Activated CD4-positive, alpha-beta T cell treated with anti-CD3 and anti-CD28 coated beads, Interleukin-2, amount 50 U/mL, for 24 hours (primary cell): ENCODE results near the gene OR52A5.
"Not testable (repeated sequence)": the region's sequence is repeated elsewhere in the genome, so short reads cannot be mapped to it uniquely, and the experiment has no call there.

Source experiments
- DNase-seq, 2 donors: peaks; one replicate each; pipeline ENCODE4 v3.0.0-alpha.2; 2020; ENCODE audit warnings: low read depth in 1 of 2, low spot score in 1 of 2

OR52A5 gene

DNA sequence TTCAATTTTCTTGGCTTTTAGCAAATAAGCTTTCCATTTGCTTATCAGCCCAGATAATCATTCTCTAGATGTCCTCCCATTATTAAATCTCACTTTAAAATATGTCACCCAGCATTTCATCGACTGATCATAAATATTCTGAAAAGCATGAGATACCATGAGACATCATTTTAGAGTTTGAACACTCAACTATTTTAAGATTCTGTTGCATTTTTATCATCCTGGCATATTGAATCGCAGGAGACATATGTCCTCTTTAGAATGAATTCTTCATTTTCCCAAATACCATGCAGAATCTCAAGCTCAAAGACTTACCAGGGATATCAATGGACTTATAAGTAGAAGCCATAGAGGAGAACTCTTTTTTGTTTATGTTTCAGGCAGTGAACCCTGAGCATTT, at the start of gene OR52A5:
Gene OR52A5 (minus strand): TSS at position 361 of the 400 bp plus-strand sequence. CDS start 5,714 bp downstream, outside the sequence.
- no peak for DNase-seq

DNA sequence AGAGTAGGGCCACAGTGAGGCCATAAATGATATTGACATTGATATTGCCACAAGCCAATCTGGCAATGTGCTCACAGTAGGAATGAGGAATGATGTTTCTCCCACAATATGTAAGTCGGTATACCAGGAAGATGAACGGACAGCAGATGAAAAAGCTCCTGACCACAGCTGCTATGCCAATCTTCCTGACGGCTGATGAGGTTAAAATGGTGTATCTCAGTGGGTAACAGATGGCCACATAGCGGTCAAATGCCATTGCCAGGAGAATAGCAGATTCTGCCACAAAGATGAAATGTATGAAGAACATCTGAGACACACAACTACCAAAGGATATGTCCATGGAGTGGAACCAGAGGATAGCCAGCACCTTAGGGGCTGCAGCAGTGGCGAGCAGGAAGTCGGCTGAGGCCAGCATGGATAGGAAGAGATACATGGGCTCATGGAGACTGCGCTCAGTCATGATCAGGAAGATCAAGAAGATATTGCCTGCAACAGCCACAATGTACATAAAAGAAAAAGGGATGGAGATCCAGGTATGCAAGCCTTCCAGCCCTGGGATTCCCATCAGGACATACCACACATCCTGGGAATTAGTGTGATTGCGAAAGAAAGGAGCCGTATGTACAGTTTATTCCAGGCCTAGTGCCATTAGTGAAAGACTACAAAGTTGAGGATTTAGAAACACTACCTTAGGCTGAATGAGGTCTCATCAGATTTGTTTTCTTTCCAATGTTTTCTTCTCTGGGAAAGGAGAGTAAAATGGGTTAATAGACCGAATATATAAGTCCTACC, 40.1 kb upstream of the OR52A5 start:
- DNase-seq: no peak

DNA sequence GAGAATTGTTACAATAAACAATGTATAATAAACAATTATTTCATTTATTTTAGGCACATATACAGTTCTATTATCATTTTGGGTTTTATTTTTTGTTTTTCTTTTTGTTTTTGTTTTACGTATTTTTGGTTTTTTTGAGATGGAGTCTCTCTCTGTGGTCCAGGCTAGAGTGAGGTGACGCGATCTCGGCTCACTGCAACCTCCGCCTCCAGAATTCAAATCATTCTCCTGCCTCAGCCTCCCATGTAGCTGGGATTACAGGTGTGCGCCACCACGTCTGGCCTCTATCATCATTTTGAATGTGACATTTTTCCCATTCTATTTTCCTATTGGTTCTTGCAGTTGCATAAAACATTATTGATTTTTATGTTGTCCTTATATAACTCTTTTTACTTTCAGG, 36.8 kb upstream of the OR52A5 start:
- no peak for DNase-seq

DNA sequence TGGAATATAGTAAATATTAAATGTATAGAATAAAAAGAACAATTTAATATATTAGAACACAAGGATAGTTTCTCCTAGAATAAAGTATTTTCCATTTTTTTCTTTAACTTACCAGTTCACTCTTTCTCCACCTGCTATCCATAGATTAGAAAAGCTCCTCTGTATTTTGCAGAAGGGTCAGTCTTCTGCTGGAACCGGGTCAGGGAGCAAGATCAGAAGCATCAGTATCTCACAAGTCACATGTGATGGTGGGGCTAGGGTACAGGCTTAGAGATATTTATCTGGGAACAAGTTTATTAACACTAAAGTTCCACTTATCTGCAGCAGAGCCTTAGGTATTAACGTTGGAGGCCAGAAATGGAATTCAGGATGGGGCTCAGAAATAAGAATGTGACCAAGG, 33.7 kb upstream of the OR52A5 start:
- DNase-seq: no peak

DNA sequence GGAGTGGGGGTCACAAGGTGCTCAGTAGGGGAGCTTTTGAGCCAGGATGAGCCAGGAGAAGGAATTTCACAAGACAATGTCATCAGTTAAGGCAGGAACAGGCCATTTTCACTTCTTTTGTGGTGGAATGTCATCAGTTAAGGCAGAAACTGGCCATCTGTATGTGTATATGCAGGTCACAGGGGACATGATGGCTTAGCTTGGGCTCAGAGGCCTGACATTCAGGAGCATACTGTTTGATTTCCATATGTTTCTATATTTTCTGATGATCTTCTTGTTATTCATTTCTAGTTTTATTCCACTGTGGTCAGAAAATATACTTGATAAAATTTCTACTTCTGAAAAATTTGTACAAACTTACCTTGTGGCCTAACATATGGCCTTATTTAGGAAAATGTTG, 27.7 kb upstream of the OR52A5 start:
- DNase-seq: not testable (repeated sequence)

DNA sequence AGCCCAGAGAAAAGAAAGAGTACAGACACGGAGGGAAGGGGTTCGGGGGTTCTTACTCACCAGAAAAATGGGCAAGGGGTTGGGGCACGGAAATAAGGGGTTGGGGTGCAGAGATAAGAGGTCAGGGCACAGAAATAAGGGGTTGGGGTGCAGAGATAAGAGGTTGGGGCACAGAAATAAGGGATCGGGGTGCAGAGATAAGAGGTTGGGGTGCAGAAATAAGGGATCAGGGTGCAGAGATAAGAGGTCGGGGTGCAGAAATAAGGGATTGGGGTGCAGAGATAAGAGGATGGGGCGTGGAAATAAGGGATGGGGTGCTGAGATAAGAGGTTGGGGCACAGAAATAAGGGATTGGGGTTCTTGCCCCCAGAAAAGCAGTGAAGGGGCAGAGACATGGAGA, 26.7 kb upstream of the OR52A5 start:
- DNase-seq: not testable (repeated sequence)

DNA sequence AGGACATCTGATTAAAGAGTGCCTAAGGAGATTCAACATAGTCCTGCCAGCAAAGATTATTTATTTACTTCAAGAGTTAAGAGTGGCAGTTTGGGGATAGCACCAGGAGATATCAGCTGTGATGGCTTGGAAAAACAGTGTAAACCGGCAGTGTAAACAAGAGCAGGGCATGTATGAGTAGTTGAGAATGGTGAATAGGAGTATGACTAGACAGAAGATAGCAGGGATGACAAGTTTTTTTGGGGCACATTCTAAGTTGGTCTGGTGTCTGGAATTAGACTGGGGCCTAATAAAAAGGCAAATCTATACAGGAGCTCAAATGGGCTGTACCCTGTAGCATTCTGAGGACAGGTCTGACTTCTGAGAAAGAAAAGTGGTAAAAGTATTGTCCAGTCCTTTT, 22.9 kb upstream of the OR52A5 start:
- DNase-seq: not testable (repeated sequence)

DNA sequence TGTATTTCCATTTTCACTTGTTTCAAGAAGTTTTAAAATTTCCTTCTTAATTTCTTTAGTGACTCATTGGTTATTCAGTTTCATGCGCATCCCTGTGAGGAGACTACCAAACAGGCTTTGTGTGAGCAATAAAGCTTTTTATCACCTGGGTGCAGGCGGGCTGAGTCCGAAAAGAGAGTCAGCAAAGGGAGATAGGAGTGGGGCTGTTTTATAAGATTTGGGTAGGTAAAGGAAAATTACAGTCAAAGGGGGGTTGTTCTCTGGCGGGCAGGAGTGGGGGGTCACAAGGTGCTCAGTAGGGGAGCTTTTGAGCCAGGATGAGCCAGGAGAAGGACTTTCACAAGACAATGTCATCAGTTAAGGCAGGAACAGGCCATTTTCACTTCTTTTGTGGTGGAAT, 22.1 kb upstream of the OR52A5 start:
- not testable (repeated sequence) for DNase-seq

DNA sequence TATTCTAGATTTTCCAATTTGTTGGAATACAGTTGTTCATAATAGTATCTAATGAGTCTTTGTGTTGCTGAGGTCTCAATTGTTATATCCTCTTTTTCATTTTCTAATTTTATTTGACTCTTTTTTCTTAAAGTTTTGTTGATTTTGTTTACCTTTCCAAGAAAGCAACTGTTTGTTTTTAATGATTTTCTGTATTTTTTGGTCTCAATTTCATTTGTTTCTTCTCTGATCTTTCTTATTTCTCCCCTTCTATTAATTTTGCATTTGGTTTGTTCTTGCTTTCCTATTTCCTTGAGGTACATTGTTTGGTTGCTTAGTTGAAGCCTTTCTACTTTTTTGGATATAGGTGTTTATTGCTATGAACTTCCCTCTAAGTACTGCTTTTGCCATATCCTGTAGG, 21.6 kb upstream of the OR52A5 start:
- no peak for DNase-seq

DNA sequence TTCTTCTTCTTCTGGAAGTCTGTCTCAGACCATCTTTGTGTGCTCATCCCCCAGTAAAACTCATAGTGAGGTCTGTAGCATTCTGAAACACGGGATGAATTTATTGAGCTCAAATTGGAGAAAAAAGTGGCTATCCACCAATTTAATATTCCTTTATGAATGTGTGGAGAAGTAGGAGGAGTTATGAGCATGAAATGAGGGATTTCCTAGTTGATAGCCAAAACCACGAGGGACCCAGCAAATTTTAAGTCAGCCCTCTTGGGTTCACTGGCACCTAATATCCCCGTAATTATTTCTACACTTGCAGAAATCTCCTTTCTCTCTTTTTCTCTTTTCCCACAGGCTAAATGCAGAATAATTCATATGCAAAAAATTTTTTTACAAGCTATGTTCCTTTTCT, 16.5 kb upstream of the OR52A5 start, which contains the start of gene OR52A1:
Gene OR52A1 (minus strand): TSS at position 101 of the 400 bp plus-strand sequence. CDS start 2,388 bp downstream, outside the sequence.
- no peak for DNase-seq

DNA sequence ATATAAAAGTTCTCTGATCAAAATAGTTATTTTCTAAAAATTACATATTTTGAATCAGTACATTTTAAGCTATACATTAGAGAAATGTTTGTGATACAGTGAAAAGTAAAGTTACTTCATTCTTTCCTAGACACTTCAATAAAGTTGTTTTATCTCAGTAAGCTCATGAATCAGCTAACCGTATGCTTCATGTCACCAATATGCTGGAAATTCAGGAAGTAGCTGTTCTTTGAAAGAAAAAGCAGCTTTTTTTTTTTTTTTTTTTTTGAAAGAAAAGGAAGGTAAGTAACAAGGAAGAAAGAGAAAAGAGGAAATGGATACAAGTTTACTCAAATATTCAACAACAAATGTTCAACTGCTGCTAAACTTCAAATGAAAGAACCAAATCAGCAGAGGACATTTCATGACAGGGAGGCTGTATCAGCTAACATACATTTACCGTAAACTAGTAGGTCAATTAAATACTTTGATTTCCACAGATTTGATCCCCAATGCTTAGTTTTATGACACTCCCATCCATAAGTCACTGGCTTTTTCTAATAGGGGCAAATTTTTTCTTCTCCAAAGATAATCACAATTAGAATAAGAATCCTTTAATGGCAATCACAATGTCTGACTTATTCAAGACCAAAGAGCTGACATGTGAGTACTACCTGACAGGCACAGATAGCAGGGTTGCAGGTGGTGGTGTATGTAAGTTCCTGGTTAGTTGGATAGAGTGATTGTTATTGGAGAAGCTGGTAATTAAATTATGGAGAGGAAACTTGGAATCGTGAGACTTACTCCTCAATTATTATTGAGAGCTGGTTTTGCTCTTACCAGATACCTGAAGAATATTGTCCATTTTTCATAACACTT, 15.6 kb upstream of the OR52A5 start:
- DNase-seq: no peak

DNA sequence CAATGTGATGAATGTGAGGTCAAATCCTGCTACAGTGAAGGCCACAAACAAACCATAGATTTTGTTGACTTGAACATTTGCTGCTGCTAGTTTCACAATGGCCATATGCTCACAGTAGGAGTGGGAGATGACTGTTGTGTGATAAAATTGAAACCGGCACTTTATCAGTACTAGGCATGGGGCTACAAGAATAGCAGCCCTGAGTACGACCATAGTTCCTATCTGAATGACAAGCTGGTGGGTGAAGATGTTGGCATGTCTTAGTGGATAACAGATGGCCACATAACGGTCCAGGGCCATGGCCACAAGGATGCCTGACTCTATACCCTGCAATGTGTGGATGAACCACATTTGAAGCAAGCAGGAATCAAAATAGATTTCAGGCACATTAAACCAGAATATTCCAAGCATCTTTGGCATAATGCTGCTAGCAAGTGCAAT, 13.6 kb upstream of the OR52A5 start:
- DNase-seq: no peak

DNA sequence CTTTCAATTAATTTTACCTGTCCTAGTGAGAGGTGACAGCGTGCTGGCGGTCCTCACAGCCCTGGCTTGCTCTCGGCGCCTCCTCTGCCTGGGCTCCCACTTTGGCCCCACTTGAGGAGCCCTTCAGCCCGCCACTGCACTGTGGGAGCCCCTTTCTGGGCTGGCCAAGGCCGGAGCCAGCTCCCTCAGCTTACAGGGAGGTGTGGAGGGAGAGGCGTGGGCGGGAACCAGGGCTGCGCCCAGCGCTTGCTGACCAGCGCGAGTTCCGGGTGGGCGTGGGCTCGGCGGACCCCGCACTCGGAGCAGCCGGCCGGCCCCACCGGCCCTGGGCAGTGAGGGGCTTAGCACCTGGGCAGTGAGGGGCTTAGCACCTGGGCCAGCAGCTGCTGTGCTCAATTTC, 6.0 kb upstream of the OR52A5 start:
- DNase-seq: not testable (repeated sequence)

DNA sequence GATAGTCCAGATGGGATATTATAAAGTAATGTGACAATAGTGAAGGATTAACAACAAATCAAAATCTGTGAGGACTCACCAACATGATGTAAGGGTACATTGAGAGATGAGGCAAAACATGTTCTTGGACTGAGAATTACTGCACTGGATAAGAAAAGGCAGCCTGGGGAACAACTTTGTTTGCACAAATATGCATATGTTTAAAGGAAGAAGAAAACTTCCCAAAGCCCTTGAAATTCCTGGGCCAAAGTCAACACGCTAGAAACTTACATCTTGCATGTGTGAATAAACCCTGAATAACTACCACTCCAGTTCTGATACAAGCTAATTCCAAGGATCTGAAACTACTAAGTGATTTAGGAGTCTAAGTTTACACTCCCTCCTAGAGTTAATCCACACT, 1.1 kb downstream of the OR52A5 start:
- no peak for DNase-seq

DNA sequence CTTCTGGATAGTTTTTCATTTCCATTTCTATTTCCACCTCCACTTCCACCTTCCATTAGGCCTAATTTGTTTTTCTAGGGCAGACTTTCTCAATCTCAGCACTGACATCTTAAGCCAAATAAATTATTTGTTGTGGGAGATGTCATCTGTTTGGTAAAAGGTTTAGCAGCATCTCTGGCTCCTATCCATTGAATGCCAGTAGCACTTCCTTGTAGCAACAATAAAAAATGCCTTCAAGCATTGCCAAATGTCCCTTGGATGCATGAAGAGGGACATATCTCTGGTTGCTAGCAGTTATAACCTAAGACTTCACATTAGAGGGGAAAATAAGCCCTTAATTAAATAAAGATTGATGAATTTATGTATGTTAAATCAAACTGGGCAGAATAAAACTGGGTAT, 1.9 kb downstream of the OR52A5 start:
- DNase-seq: no peak

DNA sequence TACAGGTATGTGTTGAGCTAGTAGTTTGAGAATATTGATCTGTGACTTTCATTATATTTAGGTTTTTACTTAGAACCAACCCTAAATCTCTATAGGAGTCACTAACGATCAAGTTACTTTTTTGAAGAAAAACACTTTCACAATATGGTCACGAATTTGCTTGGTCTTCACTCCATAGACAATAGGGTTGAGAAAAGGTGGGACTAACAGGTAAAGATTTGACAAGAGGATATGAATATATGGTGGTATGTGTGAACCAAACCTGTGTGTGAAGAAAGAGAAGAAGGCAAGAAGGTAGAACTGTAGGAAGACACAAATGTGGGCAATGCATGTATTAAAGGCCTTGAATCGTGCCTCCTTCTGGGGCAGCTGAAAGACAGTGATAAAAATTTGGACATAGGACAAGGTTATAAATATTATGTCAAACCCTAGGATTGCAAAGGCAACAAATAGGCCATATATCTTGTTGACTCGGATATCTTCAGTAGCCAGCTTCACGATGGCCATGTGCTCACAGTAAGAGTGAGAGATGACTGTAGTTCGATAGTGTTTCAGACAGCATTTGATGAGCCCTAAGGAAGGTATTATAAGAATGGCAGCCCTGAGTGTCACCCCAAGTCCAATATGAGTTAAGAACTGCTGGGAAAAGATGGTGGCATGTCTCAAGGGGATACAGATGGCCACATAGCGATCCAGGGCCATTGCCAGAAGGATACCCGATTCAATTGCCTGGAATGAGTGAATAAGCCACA, 6.4 kb downstream of the OR52A5 start:
- no peak for DNase-seq

DNA sequence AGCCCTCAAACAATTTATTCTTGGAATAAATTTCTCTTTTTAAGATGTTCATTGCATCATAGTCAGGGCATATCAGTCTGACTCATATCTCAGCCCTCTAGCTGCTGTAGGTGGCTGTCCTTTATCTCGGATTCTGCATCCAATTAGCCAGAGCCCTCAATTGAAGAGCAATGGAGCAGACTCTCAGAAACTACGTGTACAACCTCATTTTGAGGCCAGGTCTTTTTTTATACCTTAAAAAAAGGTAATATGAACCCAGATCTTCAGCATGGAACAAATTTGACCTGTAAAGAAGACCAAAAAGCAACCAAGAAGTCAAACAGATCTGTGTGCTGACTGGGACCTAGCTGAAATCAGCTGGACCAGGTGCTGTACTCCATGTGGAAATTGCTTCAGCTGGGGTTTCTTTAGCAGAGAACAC, 8.7 kb downstream of the OR52A5 start:
- DNase-seq: no peak

DNA sequence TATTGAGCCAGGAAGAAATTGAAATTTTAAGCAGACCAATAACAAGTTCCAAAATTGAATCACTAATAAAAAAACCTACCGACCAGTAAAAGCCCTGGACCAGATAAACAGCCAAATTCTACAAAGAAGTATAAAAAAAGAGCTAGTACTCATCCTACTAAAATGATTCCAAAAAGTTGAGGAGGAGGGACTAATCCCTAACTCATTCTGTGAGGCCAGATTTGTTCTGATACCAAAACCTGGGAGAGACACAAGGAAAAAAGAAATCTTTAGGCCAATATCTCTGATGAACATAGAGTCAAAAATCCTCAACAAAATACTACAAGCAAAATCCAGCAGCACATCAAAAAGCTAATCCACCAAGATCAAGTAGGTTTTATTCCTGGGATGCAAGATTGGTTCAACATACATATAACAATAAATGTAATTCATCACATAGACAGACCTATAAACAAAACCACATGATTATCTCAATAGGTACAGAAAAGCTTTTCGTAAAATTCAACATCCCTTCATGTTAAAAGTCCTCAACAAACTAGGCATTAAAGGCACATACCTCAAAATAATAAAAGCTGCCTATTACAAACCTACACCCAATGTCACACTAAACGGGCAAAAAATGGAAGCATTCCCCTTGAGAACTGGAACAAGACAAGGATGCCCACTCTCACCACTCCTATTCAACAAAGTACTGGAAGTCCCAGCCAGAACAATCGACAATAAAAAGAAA, 13.1 kb downstream of the OR52A5 start:
- DNase-seq: no peak

DNA sequence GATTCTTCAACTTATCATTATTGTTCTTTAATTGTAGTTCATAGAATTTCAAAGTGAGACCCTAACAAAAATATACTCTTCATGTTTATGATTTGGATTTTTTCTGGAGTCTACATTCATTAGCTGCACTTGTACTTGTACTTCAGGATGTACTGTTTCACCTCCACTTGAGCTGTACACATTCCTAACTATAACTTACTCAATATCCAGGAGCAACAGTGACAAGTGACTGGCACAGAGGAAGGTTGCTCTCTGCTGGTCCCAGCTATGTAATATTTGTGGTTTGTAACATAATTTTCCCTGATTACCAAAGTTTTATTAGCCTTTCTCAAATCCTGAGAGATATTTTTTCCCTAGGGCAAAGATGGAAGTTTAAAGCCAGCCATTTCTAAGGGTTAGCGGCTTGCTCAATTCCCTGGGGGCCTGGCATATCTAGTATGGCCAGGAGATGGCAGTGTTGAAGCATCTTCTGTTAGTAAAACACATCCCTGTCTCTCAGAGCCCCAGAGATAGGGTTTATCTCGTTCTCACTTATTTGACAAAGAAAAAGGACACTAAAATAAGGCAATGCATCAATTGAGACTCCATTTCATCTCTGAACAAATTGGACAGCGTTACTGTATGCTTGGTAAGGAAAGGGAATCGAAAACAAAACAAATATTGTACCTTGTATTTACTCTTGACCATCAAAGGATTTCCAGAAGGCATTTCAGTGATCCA, 14.2 kb downstream of the OR52A5 start:
- DNase-seq: peak; percentile 3 to 41

DNA sequence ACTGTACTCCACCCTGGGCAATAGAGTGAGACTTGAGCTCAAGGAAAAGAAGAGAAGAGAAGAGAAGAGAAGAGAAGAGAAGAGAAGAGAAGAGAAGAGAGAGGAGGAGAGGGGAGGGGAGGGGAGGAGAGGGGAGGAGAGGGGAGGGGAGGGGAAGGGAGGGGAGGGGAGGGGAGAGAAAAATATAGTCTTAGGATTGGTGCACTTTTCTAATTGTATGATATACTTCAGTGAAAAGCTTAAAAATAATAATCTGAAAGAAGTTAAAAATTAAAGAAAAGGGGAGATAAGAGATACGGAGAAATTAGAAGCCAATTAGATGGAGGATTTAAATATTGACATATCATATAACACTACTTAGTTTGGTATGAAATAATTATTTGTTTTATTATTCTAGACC, 19.3 kb downstream of the OR52A5 start:
- no peak for DNase-seq
